ENCODE results near the gene CLCN5. TPM values are rescaled to one million over a fixed set of nuclear protein-coding genes. Genes with fewer than 3 reads are reported as not detected.
A peak's percentile ranks its signal among the peaks of the same experiment; 100 is the strongest.

CLCN5 gene
- total and polyA plus RNA-seq, 2 of the 13 experiments (the other 11 are each of a cell fraction or from before 2014, with no cell fraction given), result 7.8 to 27.3 TPM

DNA sequence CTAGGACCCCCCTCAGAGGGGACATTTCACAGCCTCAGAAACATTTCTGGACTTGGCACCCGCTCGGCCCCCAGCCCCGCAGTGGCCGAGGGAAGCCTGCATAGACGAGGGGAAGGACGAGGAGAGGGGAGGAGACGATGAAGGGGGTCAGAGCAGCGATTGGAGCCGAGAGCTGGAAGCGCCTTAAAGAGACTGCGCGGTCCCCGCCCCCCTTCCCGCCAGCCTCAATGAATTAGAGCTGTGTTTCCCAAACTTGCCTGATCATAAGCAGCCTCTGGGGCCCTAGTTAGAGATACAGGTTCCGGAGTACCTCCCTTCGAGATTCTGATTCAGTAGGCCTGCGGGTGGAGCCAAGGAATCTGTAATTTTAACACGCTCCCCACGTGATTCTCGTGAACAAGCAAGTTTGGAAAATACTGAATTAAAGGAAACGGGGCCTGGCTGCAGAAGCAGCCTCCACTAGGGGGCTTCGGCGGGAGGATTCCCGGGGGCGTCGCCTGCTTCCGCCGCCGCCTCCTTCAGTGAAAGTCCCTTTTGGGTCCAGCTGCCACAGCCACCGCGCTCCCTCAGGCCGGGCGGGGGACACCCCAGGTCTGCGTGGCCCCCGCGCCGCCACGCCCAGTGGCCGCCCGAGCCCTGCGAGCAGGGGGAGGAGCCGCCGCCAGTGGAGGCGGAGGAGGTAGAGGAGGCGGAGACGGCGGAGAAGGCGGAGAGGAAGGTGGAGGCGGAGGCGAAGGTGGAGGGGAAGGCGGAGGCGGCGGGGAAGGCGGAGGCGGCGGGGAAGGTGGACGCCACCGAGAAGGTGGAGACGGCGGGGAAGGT, 43.4 kb upstream of the CLCN5 start, which contains the start of gene USP27X (continued):
- TF ChIP-seq, protein P1, sequence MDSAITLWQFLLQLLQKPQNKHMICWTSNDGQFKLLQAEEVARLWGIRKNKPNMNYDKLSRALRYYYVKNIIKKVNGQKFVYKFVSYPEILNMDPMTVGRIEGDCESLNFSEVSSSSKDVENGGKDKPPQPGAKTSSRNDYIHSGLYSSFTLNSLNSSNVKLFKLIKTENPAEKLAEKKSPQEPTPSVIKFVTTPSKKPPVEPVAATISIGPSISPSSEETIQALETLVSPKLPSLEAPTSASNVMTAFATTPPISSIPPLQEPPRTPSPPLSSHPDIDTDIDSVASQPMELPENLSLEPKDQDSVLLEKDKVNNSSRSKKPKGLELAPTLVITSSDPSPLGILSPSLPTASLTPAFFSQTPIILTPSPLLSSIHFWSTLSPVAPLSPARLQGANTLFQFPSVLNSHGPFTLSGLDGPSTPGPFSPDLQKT (CRISPR knock-in tag; IDR thresholded peaks at IDR 0.05; ENCODE audit: borderline replicate concordance), result no peak
- TF ChIP-seq, protein P2, sequence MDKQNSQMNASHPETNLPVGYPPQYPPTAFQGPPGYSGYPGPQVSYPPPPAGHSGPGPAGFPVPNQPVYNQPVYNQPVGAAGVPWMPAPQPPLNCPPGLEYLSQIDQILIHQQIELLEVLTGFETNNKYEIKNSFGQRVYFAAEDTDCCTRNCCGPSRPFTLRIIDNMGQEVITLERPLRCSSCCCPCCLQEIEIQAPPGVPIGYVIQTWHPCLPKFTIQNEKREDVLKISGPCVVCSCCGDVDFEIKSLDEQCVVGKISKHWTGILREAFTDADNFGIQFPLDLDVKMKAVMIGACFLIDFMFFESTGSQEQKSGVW (CRISPR knock-in tag; IDR thresholded peaks at IDR 0.05; ENCODE audit: borderline replicate concordance), result no peak
- no peak for TF ChIP-seq ZNF607 (CRISPR knock-in tag; IDR thresholded peaks at IDR 0.05; ENCODE audit: borderline replicate concordance)
- TF ChIP-seq, protein P3, sequence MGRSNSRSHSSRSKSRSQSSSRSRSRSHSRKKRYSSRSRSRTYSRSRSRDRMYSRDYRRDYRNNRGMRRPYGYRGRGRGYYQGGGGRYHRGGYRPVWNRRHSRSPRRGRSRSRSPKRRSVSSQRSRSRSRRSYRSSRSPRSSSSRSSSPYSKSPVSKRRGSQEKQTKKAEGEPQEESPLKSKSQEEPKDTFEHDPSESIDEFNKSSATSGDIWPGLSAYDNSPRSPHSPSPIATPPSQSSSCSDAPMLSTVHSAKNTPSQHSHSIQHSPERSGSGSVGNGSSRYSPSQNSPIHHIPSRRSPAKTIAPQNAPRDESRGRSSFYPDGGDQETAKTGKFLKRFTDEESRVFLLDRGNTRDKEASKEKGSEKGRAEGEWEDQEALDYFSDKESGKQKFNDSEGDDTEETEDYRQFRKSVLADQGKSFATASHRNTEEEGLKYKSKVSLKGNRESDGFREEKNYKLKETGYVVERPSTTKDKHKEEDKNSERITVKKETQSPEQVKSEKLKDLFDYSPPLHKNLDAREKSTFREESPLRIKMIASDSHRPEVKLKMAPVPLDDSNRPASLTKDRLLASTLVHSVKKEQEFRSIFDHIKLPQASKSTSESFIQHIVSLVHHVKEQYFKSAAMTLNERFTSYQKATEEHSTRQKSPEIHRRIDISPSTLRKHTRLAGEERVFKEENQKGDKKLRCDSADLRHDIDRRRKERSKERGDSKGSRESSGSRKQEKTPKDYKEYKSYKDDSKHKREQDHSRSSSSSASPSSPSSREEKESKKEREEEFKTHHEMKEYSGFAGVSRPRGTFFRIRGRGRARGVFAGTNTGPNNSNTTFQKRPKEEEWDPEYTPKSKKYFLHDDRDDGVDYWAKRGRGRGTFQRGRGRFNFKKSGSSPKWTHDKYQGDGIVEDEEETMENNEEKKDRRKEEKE (IDR thresholded peaks at IDR 0.05), result no peak
- no peak for TF ChIP-seq CBX2 (IDR thresholded peaks at IDR 0.05; ENCODE audit: low read depth, low read length)
- no peak for TF ChIP-seq CBX2 (CRISPR knock-in tag; IDR thresholded peaks at IDR 0.05; ENCODE audit: low read depth)
- TF ChIP-seq, protein P4, sequence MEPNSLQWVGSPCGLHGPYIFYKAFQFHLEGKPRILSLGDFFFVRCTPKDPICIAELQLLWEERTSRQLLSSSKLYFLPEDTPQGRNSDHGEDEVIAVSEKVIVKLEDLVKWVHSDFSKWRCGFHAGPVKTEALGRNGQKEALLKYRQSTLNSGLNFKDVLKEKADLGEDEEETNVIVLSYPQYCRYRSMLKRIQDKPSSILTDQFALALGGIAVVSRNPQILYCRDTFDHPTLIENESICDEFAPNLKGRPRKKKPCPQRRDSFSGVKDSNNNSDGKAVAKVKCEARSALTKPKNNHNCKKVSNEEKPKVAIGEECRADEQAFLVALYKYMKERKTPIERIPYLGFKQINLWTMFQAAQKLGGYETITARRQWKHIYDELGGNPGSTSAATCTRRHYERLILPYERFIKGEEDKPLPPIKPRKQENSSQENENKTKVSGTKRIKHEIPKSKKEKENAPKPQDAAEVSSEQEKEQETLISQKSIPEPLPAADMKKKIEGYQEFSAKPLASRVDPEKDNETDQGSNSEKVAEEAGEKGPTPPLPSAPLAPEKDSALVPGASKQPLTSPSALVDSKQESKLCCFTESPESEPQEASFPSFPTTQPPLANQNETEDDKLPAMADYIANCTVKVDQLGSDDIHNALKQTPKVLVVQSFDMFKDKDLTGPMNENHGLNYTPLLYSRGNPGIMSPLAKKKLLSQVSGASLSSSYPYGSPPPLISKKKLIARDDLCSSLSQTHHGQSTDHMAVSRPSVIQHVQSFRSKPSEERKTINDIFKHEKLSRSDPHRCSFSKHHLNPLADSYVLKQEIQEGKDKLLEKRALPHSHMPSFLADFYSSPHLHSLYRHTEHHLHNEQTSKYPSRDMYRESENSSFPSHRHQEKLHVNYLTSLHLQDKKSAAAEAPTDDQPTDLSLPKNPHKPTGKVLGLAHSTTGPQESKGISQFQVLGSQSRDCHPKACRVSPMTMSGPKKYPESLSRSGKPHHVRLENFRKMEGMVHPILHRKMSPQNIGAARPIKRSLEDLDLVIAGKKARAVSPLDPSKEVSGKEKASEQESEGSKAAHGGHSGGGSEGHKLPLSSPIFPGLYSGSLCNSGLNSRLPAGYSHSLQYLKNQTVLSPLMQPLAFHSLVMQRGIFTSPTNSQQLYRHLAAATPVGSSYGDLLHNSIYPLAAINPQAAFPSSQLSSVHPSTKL (CRISPR knock-in tag; IDR thresholded peaks at IDR 0.05), result peak; percentile 38; the same call in 1 of the 2 replicates
- TF ChIP-seq GPN1 (CRISPR knock-in tag; IDR thresholded peaks at IDR 0.05; ENCODE audit: borderline replicate concordance), result no peak
- no peak for TF ChIP-seq DNMT1 (CRISPR knock-in tag; IDR thresholded peaks at IDR 0.05)
- TF ChIP-seq, protein P5, sequence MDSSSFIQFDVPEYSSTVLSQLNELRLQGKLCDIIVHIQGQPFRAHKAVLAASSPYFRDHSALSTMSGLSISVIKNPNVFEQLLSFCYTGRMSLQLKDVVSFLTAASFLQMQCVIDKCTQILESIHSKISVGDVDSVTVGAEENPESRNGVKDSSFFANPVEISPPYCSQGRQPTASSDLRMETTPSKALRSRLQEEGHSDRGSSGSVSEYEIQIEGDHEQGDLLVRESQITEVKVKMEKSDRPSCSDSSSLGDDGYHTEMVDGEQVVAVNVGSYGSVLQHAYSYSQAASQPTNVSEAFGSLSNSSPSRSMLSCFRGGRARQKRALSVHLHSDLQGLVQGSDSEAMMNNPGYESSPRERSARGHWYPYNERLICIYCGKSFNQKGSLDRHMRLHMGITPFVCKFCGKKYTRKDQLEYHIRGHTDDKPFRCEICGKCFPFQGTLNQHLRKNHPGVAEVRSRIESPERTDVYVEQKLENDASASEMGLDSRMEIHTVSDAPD (CRISPR knock-in tag; IDR thresholded peaks at IDR 0.05), result no peak
- TF ChIP-seq ZNF501 (CRISPR knock-in tag; IDR thresholded peaks at IDR 0.05), result peak; percentile 23; the same call in 1 of the 2 replicates
- TF ChIP-seq POLR2A (IDR thresholded peaks at IDR 0.05; ENCODE audit: insufficient read depth in 1 of 2, low read depth in 2 of 2, low read length in 2 of 2), result peak in 1 of 2 experiments; percentile 60; a peak in 1 of 4 replicates
- no peak for TF ChIP-seq ZNF496 (CRISPR knock-in tag; IDR thresholded peaks at IDR 0.05; ENCODE audit: insufficient replicate concordance)
- TF ChIP-seq ZNF782 (CRISPR knock-in tag; IDR thresholded peaks at IDR 0.05; ENCODE audit: borderline replicate concordance), result no peak
- TF ChIP-seq, protein P6, sequence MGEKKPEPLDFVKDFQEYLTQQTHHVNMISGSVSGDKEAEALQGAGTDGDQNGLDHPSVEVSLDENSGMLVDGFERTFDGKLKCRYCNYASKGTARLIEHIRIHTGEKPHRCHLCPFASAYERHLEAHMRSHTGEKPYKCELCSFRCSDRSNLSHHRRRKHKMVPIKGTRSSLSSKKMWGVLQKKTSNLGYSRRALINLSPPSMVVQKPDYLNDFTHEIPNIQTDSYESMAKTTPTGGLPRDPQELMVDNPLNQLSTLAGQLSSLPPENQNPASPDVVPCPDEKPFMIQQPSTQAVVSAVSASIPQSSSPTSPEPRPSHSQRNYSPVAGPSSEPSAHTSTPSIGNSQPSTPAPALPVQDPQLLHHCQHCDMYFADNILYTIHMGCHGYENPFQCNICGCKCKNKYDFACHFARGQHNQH (CRISPR knock-in tag; IDR thresholded peaks at IDR 0.05), result no peak
- TF ChIP-seq ZNF570 (CRISPR knock-in tag; IDR thresholded peaks at IDR 0.05; ENCODE audit: borderline replicate concordance), result no peak
- TF ChIP-seq CBX5 (CRISPR knock-in tag; IDR thresholded peaks at IDR 0.05; ENCODE audit: borderline replicate concordance), result no peak
